Measurements from ENCODE around the gene ADARB1.

Gene ADARB1

GRCh38 chr21:45213392-45213791 lies 139.0 kb downstream of the ADARB1 start:
- H3K36me3 ChIP-seq (ENCODE audit: low read length): peaks cover 3% of the 10 kb centered on the region; the same call in 1 of the 2 replicates
- no peak overlapping the region for H2AFZ ChIP-seq (ENCODE audit: low read depth, low read length, severe bottlenecking)
- H3K9me3 ChIP-seq (ENCODE audit: insufficient read depth, low read length): no peaks in the 10 kb centered on the region
- no peaks in the 10 kb centered on the region for H3K9me2 ChIP-seq (replicated peaks; ENCODE audit: insufficient read depth, low read length)
- no peak overlapping the region for H3K4me2 ChIP-seq (ENCODE audit: low read depth, low read length, poor library complexity, severe bottlenecking)
- H3K27me3 ChIP-seq (ENCODE audit: low read length): no peaks in the 10 kb centered on the region
- no peak overlapping the region for H3K9ac ChIP-seq (ENCODE audit: low read length)
- H3F3A ChIP-seq (ENCODE audit: insufficient read depth): no peaks in the 10 kb centered on the region
- no peaks in the 10 kb centered on the region for H3K79me2 ChIP-seq (ENCODE audit: insufficient read depth, low read length)
- H3K4me3 ChIP-seq (ENCODE audit: insufficient read depth, low read length, poor library complexity, severe bottlenecking): no peak overlapping the region
- H4K20me1 ChIP-seq (ENCODE audit: low read depth, low read length): no peaks in the 10 kb centered on the region
- TF ChIP-seq, protein P1, sequence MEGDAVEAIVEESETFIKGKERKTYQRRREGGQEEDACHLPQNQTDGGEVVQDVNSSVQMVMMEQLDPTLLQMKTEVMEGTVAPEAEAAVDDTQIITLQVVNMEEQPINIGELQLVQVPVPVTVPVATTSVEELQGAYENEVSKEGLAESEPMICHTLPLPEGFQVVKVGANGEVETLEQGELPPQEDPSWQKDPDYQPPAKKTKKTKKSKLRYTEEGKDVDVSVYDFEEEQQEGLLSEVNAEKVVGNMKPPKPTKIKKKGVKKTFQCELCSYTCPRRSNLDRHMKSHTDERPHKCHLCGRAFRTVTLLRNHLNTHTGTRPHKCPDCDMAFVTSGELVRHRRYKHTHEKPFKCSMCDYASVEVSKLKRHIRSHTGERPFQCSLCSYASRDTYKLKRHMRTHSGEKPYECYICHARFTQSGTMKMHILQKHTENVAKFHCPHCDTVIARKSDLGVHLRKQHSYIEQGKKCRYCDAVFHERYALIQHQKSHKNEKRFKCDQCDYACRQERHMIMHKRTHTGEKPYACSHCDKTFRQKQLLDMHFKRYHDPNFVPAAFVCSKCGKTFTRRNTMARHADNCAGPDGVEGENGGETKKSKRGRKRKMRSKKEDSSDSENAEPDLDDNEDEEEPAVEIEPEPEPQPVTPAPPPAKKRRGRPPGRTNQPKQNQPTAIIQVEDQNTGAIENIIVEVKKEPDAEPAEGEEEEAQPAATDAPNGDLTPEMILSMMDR (IDR thresholded peaks at IDR 0.05; ENCODE audit: insufficient read depth, low read length, poor library complexity, severe bottlenecking): no peak
- no peak for TF ChIP-seq EZH2phosphoT487 (conservative IDR thresholded peaks at IDR 0.05; ENCODE audit: low read length)
- H3K27ac ChIP-seq (ENCODE audit: low read depth, low read length): no peak overlapping the region

GRCh38 chr21:45215213-45215612 lies 140.8 kb downstream of the ADARB1 start:
- Histone ChIP-seq H3F3A (ENCODE audit: insufficient read depth) (no peaks in the 10 kb centered on the region), H2AFZ (ENCODE audit: low read depth, low read length, severe bottlenecking) (no peak overlapping the region), H3K27me3 (ENCODE audit: low read length) (no peaks in the 10 kb centered on the region), H3K27ac (ENCODE audit: low read depth, low read length) (no peak overlapping the region), H3K9ac (ENCODE audit: low read length) (no peak overlapping the region), H3K4me3 (ENCODE audit: insufficient read depth, low read length, poor library complexity, severe bottlenecking) (no peak overlapping the region), H3K4me2 (ENCODE audit: low read depth, low read length, poor library complexity, severe bottlenecking) (no peak overlapping the region), H3K36me3 (ENCODE audit: low read length) (peaks cover 3% of the 10 kb centered on the region; the same call in 1 of the 2 replicates), H3K79me2 (ENCODE audit: insufficient read depth, low read length) (no peaks in the 10 kb centered on the region), H3K9me2 (replicated peaks; ENCODE audit: insufficient read depth, low read length) (no peaks in the 10 kb centered on the region), H3K9me3 (ENCODE audit: insufficient read depth, low read length) (no peaks in the 10 kb centered on the region), H4K20me1 (ENCODE audit: low read depth, low read length) (no peaks in the 10 kb centered on the region)
- no peak for TF ChIP-seq EZH2phosphoT487 (conservative IDR thresholded peaks at IDR 0.05; ENCODE audit: low read length)
- TF ChIP-seq, protein P1 (IDR thresholded peaks at IDR 0.05; ENCODE audit: insufficient read depth, low read length, poor library complexity, severe bottlenecking): no peak

GRCh38 chr21:45217010-45217409 lies 142.6 kb downstream of the ADARB1 start:
- Histone ChIP-seq H3F3A (ENCODE audit: insufficient read depth) (no peaks in the 10 kb centered on the region), H3K9ac (ENCODE audit: low read length) (no peak overlapping the region), H3K4me2 (ENCODE audit: low read depth, low read length, poor library complexity, severe bottlenecking) (no peak overlapping the region), H3K9me2 (replicated peaks; ENCODE audit: insufficient read depth, low read length) (no peaks in the 10 kb centered on the region), H3K9me3 (ENCODE audit: insufficient read depth, low read length) (no peaks in the 10 kb centered on the region), H3K27me3 (ENCODE audit: low read length) (no peaks in the 10 kb centered on the region), H3K27ac (ENCODE audit: low read depth, low read length) (no peak overlapping the region), H3K4me3 (ENCODE audit: insufficient read depth, low read length, poor library complexity, severe bottlenecking) (no peak overlapping the region), H2AFZ (ENCODE audit: low read depth, low read length, severe bottlenecking) (no peak overlapping the region), H3K36me3 (ENCODE audit: low read length) (peaks cover 3% of the 10 kb centered on the region; the same call in 1 of the 2 replicates), H4K20me1 (ENCODE audit: low read depth, low read length) (no peaks in the 10 kb centered on the region), H3K79me2 (ENCODE audit: insufficient read depth, low read length) (no peaks in the 10 kb centered on the region)
- TF ChIP-seq, protein P1 (IDR thresholded peaks at IDR 0.05; ENCODE audit: insufficient read depth, low read length, poor library complexity, severe bottlenecking): no peak
- TF ChIP-seq EZH2phosphoT487 (conservative IDR thresholded peaks at IDR 0.05; ENCODE audit: low read length): no peak

All from SU-DHL-6 (cell line).